ENCODE measurements around the gene LIPK.

LIPK gene

GRCh38 chr10:88782222-88782621 is 76.2 kb downstream of the LIPK start:
- DNase-seq (ENCODE audit: low read depth in 1 of 2, low spot score in 1 of 2), result no peak

- DNase-seq (ENCODE audit: low read depth in 1 of 2, low spot score in 1 of 2), result no peak
Measured at GRCh38 chr10:88783724-88784123, 77.7 kb downstream of the LIPK start.

- no peak for DNase-seq (ENCODE audit: low read depth in 1 of 2, low spot score in 1 of 2)
Measured at GRCh38 chr10:88786032-88786770, 80.2 kb downstream of the LIPK start.

GRCh38 chr10:88787463-88787862 is 81.4 kb downstream of the LIPK start:
- no peak for DNase-seq (ENCODE audit: low read depth in 1 of 2, low spot score in 1 of 2)

- DNase-seq (ENCODE audit: low read depth in 1 of 2, low spot score in 1 of 2), result no peak
Measured at GRCh38 chr10:88788924-88789323, 82.9 kb downstream of the LIPK start.

- DNase-seq (ENCODE audit: low read depth in 1 of 2, low spot score in 1 of 2), result no peak
Measured at GRCh38 chr10:88791924-88792323, 85.9 kb downstream of the LIPK start.

GRCh38 chr10:88792661-88793060 is 86.6 kb downstream of the LIPK start:
- no peak for DNase-seq (ENCODE audit: low read depth in 1 of 2, low spot score in 1 of 2)

- no peak for DNase-seq (ENCODE audit: low read depth in 1 of 2, low spot score in 1 of 2)
Measured at GRCh38 chr10:88793712-88794299, 87.8 kb downstream of the LIPK start.

GRCh38 chr10:88794731-88795130 is 88.7 kb downstream of the LIPK start:
- DNase-seq (ENCODE audit: low read depth in 1 of 2, low spot score in 1 of 2), result no peak

- peak in 1 of 2 donors; percentile 17 for DNase-seq (ENCODE audit: low read depth in 1 of 2, low spot score in 1 of 2)
Measured at GRCh38 chr10:88800152-88801125, 94.4 kb downstream of the LIPK start.
